PC-9 (cell line): ENCODE results near the gene SUMF2. TPM values are rescaled to one million over a fixed set of nuclear protein-coding genes. Genes with fewer than 3 reads are reported as not detected.
"Not testable (repeated sequence)": the region's sequence is repeated elsewhere in the genome, so short reads cannot be mapped to it uniquely, and the experiment has no call there.

Experiments
- BruUV-seq: library from RNA; stranded (reverse); fragments of 400-500 nt; replicated peaks from 2 replicates; lab custom pipeline; 2021; lab: Mats Ljungman, UMichigan
- CTCF ChIA-PET: fragments of 300-600 bp; sonication (Branson Sonifier 250); formaldehyde crosslinking; loops from one replicate; lab custom pipeline; 2022; ENCODE audit warnings: antibody characterized with exemption; lab: Charles Lee
- POLR2A ChIA-PET: fragments of 300-600 bp; sonication (Branson Sonifier 250); formaldehyde crosslinking; loops from one replicate; lab custom pipeline; 2022; ENCODE audit warnings: antibody characterized with exemption; ENCODE audit not compliant: unreplicated experiment; lab: Charles Lee
- DNase-seq, 2 experiments: peaks; one replicate each; pipeline versions ENCODE4 v3.0.0 to v3.0.0-alpha.2; 2015 to 2022; ENCODE audit warnings: mixed read lengths in 1 of 2
- H2AFZ ChIP-seq: fragments of 200-600 bp; sonication (generic); 2 replicates; pipeline ENCODE4 v1.8.1; 2017; ENCODE audit warnings: antibody characterized with exemption
- H3F3A ChIP-seq: fragments of 200-600 bp; sonication (generic); 2 replicates; pipeline ENCODE4 v1.8.1; 2017; ENCODE audit warnings: antibody characterized with exemption, mild to moderate bottlenecking, low read depth; ENCODE audit not compliant: insufficient read depth
- H3K27ac ChIP-seq: fragments of 200-600 bp; sonication (generic); 2 replicates; pipeline ENCODE4 v1.6.1; 2016; ENCODE audit warnings: mixed run types
- H3K27me3 ChIP-seq: fragments of 200-600 bp; sonication (generic); 2 replicates; pipeline ENCODE4 v1.6.1; 2016; ENCODE audit warnings: low read depth, mixed run types; ENCODE audit not compliant: insufficient read depth
- H3K36me3 ChIP-seq: fragments of 200-600 bp; sonication (generic); 2 replicates; pipeline ENCODE4 v1.6.1; 2016; ENCODE audit warnings: low read depth, mixed run types
- H3K4me1 ChIP-seq: fragments of 200-600 bp; sonication (generic); replicated peaks from 2 replicates; pipeline ENCODE4 v1.6.1; 2016; ENCODE audit warnings: mixed run types; ENCODE audit not compliant: insufficient read depth
- H3K4me2 ChIP-seq: fragments of 200-600 bp; sonication (generic); 2 replicates; pipeline ENCODE4 v1.6.1; 2017; ENCODE audit warnings: mixed run types
- H3K4me3 ChIP-seq: fragments of 200-600 bp; sonication (generic); 2 replicates; pipeline ENCODE4 v1.6.1; 2016; ENCODE audit warnings: mixed run types
- H3K79me2 ChIP-seq: fragments of 200-600 bp; sonication (generic); 2 replicates; pipeline ENCODE4 v1.6.1; 2017; ENCODE audit warnings: low read depth, mixed run types
- H3K9me2 ChIP-seq: fragments of 200-600 bp; sonication (generic); 2 replicates; pipeline ENCODE4 v1.8.1; 2017; ENCODE audit warnings: mild to moderate bottlenecking; ENCODE audit not compliant: insufficient read depth
- H3K9me3 ChIP-seq: fragments of 200-600 bp; sonication (generic); 2 replicates; pipeline ENCODE4 v1.8.1; 2016; ENCODE audit warnings: low read depth; ENCODE audit not compliant: insufficient read depth
- H4K20me1 ChIP-seq: fragments of 200-600 bp; sonication (generic); 2 replicates; pipeline ENCODE4 v1.8.1; 2017; ENCODE audit not compliant: insufficient read depth
- CTCF ChIP-seq: fragments of 200-600 bp; sonication (generic); conservative IDR thresholded peaks from 2 replicates; pipeline ENCODE4 v1.6.1; 2017; ENCODE audit warnings: mixed run types, antibody characterized with exemption, mild to moderate bottlenecking, moderate library complexity
- EZH2 ChIP-seq: fragments of 200-600 bp; sonication (generic); IDR thresholded peaks from 2 replicates; pipeline ENCODE4 v1.8.0; 2017; ENCODE audit warnings: antibody characterized with exemption, low read depth
- intact Hi-C: fragments of 100-400 bp; cut with micrococcal nuclease; formaldehyde crosslinking; loops from one replicate; pipeline ENCODE4 v1.10.0; 2022; ENCODE audit not compliant: unreplicated experiment
- total RNA-seq: library from RNA; stranded (reverse); gene quantifications from 2 replicates; pipeline ENCODE4 v1.2.3, GENCODE V29; 2021

Gene SUMF2
- total RNA-seq, 1 experiment from 2014 or later, result 256 TPM

GRCh38 chr7:56079450-56080185 lies 15.5 kb downstream of the SUMF2 start:
- H4K20me1 ChIP-seq, result peaks cover 2% of the 10 kb centered on the region; the same call in 1 of the 2 replicates
- no peaks in the 10 kb centered on the region for H3K9me2 ChIP-seq
- no peak for DNase-seq
- no peaks in the 10 kb centered on the region for H3K9me3 ChIP-seq
- no peak overlapping the region for H3K4me3 ChIP-seq
- no peak overlapping the region for H2AFZ ChIP-seq
- TF ChIP-seq CTCF (no peak), EZH2 (no peak)
- CTCF ChIA-PET, result no interaction called here
- H3K4me2 ChIP-seq, result no peak overlapping the region
- no TSS peak for BruUV-seq
- intact Hi-C loops, result no loop called here
- no peak overlapping the region for H3K27ac ChIP-seq
- peaks cover 27% of the 10 kb centered on the region for H3K4me1 ChIP-seq
- H3K27me3 ChIP-seq, result no peaks in the 10 kb centered on the region
- POLR2A ChIA-PET, result interaction anchor here (0.5 kb wide), 1 partner anchor 16 kb away, joined by 4 read pairs; no protein-coding TSS in a partner anchor
- H3K36me3 ChIP-seq, result peaks cover 34% of the 10 kb centered on the region
- H3K79me2 ChIP-seq, result peaks cover 6% of the 10 kb centered on the region; the same call in 1 of the 2 replicates
- H3F3A ChIP-seq, result peaks cover 40% of the 10 kb centered on the region

GRCh38 chr7:56080726-56081435 lies 16.8 kb downstream of the SUMF2 start:
- DNase-seq, H3K27me3 ChIP-seq, BruUV-seq, H4K20me1 ChIP-seq, H3K4me2 ChIP-seq, H3K27ac ChIP-seq, CTCF ChIA-PET, H3K9me2 ChIP-seq, POLR2A ChIA-PET, intact Hi-C loops, H2AFZ ChIP-seq, H3K79me2 ChIP-seq, H3K9me3 ChIP-seq, H3K4me3 ChIP-seq: not testable (repeated sequence)
- H3K36me3 ChIP-seq, result peaks cover 31% of the 10 kb centered on the region
- H3K4me1 ChIP-seq, result peaks cover 16% of the 10 kb centered on the region
- H3F3A ChIP-seq, result peaks cover 27% of the 10 kb centered on the region

- POLR2A ChIA-PET, result no interaction called here
These were observed 17.7 kb downstream of the SUMF2 start for GRCh38 chr7:56081626-56082340.

More at GRCh38 chr7:56081626-56082340, 17.7 kb downstream of the SUMF2 start:
- Histone ChIP-seq H2AFZ (no peak overlapping the region), H3K4me2 (no peak overlapping the region), H3K9me2 (no peaks in the 10 kb centered on the region), H3K27me3 (no peaks in the 10 kb centered on the region), H3K36me3 (peaks cover 31% of the 10 kb centered on the region), H3K4me3 (no peak overlapping the region), H3K27ac (no peak overlapping the region), H3K79me2 (no peaks in the 10 kb centered on the region), H3K9me3 (no peaks in the 10 kb centered on the region), H4K20me1 (no peaks in the 10 kb centered on the region), H3F3A (peaks cover 18% of the 10 kb centered on the region), H3K4me1 (peaks cover 7% of the 10 kb centered on the region)
- TF ChIP-seq EZH2, result no peak
- no TSS peak for BruUV-seq
- DNase-seq, result no peak
- intact Hi-C loops, result no loop called here
- CTCF ChIA-PET, result no interaction called here
